ENCODE results near the gene MEDAG. TPM values are rescaled to one million over a fixed set of nuclear protein-coding genes. Genes with fewer than 3 reads are reported as not detected.
"Not testable (repeated sequence)": the region's sequence is repeated elsewhere in the genome, so short reads cannot be mapped to it uniquely, and the experiment has no call there.

MEDAG gene
- total RNA-seq, 1 experiment from 2014 or later, result 0.67 TPM

GRCh38 chr13:30926781-30927180 is 20.7 kb downstream of the MEDAG start:
- POLR2A ChIA-PET, result interaction anchor here (0.6 kb wide), 1 partner anchor 39 kb away, joined by 7 read pairs; no protein-coding TSS in a partner anchor
- no peak for DNase-seq (ENCODE audit: low read depth, low spot score)
- Histone ChIP-seq H3K4me3 (ENCODE audit: low read depth in 2 of 2, low read length in 2 of 2) (no peak overlapping the region), H3K36me3 (ENCODE audit: control insufficient read depth, insufficient read depth, low read length) (no peaks in the 10 kb centered on the region), H3K4me1 (ENCODE audit: control insufficient read depth, insufficient read depth, low read length) (no peaks in the 10 kb centered on the region), H3K27me3 (ENCODE audit: control insufficient read depth, insufficient read depth, low read length) (no peaks in the 10 kb centered on the region), H3K9me3 (ENCODE audit: control insufficient read depth, insufficient read depth, low read depth, low read length) (no peaks in the 10 kb centered on the region), H3K27ac (ENCODE audit: low read length) (no peak overlapping the region)
- BruUV-seq (replicated peaks), result no TSS peak
- in situ Hi-C loops (cut with HindIII; ENCODE audit: low pct_unique_long_range_greater_than_20kb, low sequenced_read_pairs) (no loop called here), intact Hi-C loops (cut with micrococcal nuclease; ENCODE audit: unreplicated experiment) (no loop called here)
- CTCF ChIA-PET, result interaction anchor here (0.6 kb wide), 1 partner anchor 348 kb away, joined by 5 read pairs; no protein-coding TSS in a partner anchor
- ATAC-seq, result no peak
- TF ChIP-seq TCF7L2 (IDR thresholded peaks at IDR 0.05; ENCODE audit: low read depth, low read length), result no peak
- TF ChIP-seq, protein P1, sequence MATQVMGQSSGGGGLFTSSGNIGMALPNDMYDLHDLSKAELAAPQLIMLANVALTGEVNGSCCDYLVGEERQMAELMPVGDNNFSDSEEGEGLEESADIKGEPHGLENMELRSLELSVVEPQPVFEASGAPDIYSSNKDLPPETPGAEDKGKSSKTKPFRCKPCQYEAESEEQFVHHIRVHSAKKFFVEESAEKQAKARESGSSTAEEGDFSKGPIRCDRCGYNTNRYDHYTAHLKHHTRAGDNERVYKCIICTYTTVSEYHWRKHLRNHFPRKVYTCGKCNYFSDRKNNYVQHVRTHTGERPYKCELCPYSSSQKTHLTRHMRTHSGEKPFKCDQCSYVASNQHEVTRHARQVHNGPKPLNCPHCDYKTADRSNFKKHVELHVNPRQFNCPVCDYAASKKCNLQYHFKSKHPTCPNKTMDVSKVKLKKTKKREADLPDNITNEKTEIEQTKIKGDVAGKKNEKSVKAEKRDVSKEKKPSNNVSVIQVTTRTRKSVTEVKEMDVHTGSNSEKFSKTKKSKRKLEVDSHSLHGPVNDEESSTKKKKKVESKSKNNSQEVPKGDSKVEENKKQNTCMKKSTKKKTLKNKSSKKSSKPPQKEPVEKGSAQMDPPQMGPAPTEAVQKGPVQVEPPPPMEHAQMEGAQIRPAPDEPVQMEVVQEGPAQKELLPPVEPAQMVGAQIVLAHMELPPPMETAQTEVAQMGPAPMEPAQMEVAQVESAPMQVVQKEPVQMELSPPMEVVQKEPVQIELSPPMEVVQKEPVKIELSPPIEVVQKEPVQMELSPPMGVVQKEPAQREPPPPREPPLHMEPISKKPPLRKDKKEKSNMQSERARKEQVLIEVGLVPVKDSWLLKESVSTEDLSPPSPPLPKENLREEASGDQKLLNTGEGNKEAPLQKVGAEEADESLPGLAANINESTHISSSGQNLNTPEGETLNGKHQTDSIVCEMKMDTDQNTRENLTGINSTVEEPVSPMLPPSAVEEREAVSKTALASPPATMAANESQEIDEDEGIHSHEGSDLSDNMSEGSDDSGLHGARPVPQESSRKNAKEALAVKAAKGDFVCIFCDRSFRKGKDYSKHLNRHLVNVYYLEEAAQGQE (IDR thresholded peaks at IDR 0.05; ENCODE audit: insufficient read depth in 1 of 2, low read depth in 2 of 2, low read length in 1 of 2), result no peak
- TF ChIP-seq SIN3A (IDR thresholded peaks at IDR 0.05; ENCODE audit: borderline replicate concordance, insufficient read depth, low read depth, low read length), result no peak
- TF ChIP-seq POLR2AphosphoS5 (IDR thresholded peaks at IDR 0.05; ENCODE audit: low read depth, low read length), result no peak
- TF ChIP-seq, protein P2, sequence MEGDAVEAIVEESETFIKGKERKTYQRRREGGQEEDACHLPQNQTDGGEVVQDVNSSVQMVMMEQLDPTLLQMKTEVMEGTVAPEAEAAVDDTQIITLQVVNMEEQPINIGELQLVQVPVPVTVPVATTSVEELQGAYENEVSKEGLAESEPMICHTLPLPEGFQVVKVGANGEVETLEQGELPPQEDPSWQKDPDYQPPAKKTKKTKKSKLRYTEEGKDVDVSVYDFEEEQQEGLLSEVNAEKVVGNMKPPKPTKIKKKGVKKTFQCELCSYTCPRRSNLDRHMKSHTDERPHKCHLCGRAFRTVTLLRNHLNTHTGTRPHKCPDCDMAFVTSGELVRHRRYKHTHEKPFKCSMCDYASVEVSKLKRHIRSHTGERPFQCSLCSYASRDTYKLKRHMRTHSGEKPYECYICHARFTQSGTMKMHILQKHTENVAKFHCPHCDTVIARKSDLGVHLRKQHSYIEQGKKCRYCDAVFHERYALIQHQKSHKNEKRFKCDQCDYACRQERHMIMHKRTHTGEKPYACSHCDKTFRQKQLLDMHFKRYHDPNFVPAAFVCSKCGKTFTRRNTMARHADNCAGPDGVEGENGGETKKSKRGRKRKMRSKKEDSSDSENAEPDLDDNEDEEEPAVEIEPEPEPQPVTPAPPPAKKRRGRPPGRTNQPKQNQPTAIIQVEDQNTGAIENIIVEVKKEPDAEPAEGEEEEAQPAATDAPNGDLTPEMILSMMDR (IDR thresholded peaks at IDR 0.05), result no peak

GRCh38 chr13:30927188-30927587 is 21.1 kb downstream of the MEDAG start:
- H3K27ac ChIP-seq (ENCODE audit: low read length); POLR2A ChIA-PET; H3K4me3 ChIP-seq (ENCODE audit: low read depth in 2 of 2, low read length in 2 of 2); CTCF ChIA-PET; ATAC-seq; in situ Hi-C loops (cut with HindIII; ENCODE audit: low pct_unique_long_range_greater_than_20kb, low sequenced_read_pairs); H3K27me3 ChIP-seq (ENCODE audit: control insufficient read depth, insufficient read depth, low read length); H3K36me3 ChIP-seq (ENCODE audit: control insufficient read depth, insufficient read depth, low read length); intact Hi-C loops (cut with micrococcal nuclease; ENCODE audit: unreplicated experiment); DNase-seq (ENCODE audit: low read depth, low spot score); H3K9me3 ChIP-seq (ENCODE audit: control insufficient read depth, insufficient read depth, low read depth, low read length); H3K4me1 ChIP-seq (ENCODE audit: control insufficient read depth, insufficient read depth, low read length); BruUV-seq (replicated peaks): not testable (repeated sequence)

GRCh38 chr13:30927595-30927994 is 21.5 kb downstream of the MEDAG start:
- no peak for ATAC-seq
- no peak for TF ChIP-seq SIN3A (IDR thresholded peaks at IDR 0.05; ENCODE audit: borderline replicate concordance, insufficient read depth, low read depth, low read length)
- TF ChIP-seq, protein P2 (IDR thresholded peaks at IDR 0.05), result no peak
- no peak for TF ChIP-seq TCF7L2 (IDR thresholded peaks at IDR 0.05; ENCODE audit: low read depth, low read length)
- TF ChIP-seq POLR2AphosphoS5 (IDR thresholded peaks at IDR 0.05; ENCODE audit: low read depth, low read length), result no peak
- TF ChIP-seq, protein P1 (IDR thresholded peaks at IDR 0.05; ENCODE audit: insufficient read depth in 1 of 2, low read depth in 2 of 2, low read length in 1 of 2), result no peak
- Histone ChIP-seq H3K9me3 (ENCODE audit: control insufficient read depth, insufficient read depth, low read depth, low read length) (no peaks in the 10 kb centered on the region), H3K27me3 (ENCODE audit: control insufficient read depth, insufficient read depth, low read length) (no peaks in the 10 kb centered on the region), H3K4me3 (ENCODE audit: low read depth in 2 of 2, low read length in 2 of 2) (no peak overlapping the region), H3K27ac (ENCODE audit: low read length) (no peak overlapping the region), H3K36me3 (ENCODE audit: control insufficient read depth, insufficient read depth, low read length) (no peaks in the 10 kb centered on the region), H3K4me1 (ENCODE audit: control insufficient read depth, insufficient read depth, low read length) (no peaks in the 10 kb centered on the region)
- POLR2A ChIA-PET, result no interaction called here
- CTCF ChIA-PET, result interaction anchor here (0.7 kb wide), 1 partner anchor 497 kb away, joined by 7 read pairs; no protein-coding TSS in a partner anchor
- no peak for DNase-seq (ENCODE audit: low read depth, low spot score)
- in situ Hi-C loops (cut with HindIII; ENCODE audit: low pct_unique_long_range_greater_than_20kb, low sequenced_read_pairs) (no loop called here), intact Hi-C loops (cut with micrococcal nuclease; ENCODE audit: unreplicated experiment) (no loop called here)
- BruUV-seq (replicated peaks), result no TSS peak

Measured in Panc1 (cell line).